Testis (tissue), 3 donors: ENCODE measurements around the gene TACC2. TPM values are rescaled to one million over a fixed set of nuclear protein-coding genes. Genes with fewer than 3 reads are reported as not detected.

Source experiments
- DNase-seq: peaks from one replicate; pipeline ENCODE4 v3.0.0-alpha.2; 2019
- H3K27ac ChIP-seq, 2 donors: fragments of 200-600 bp; sonication (generic); one replicate each; pipeline ENCODE4 v1.5.1; 2019
- H3K27me3 ChIP-seq: fragments of 200-600 bp; sonication (generic); one replicate; pipeline ENCODE4 v1.5.1; 2019
- H3K36me3 ChIP-seq: fragments of 200-600 bp; sonication (generic); one replicate; pipeline ENCODE4 v1.5.1; 2017; ENCODE audit warnings: low read depth; ENCODE audit errors: missing control alignments
- H3K4me1 ChIP-seq: fragments of 200-600 bp; sonication (generic); one replicate; pipeline ENCODE4 v1.5.1; 2019
- H3K4me3 ChIP-seq, 2 donors: fragments of 200-600 bp; sonication (generic); one replicate each; pipeline ENCODE4 v1.5.1; 2017 to 2019
- H3K9me3 ChIP-seq: fragments of 200-600 bp; sonication (generic); one replicate; pipeline ENCODE4 v1.5.1; 2017
- POLR2A ChIP-seq: fragments of 450-650 bp; IDR thresholded peaks from one replicate; pipeline ENCODE4 v1.6.1; 2017; ENCODE audit warnings: antibody characterized with exemption, mild to moderate bottlenecking, moderate library complexity
- WGBS, 2 donors: methylation state at CpG; one replicate each; pipeline ENCODE4 v1.1.5; 2018; 5-methylcytosine and 5-hydroxymethylcytosine counted together
- intact Hi-C: fragments of 100-400 bp; cut with DNase I; formaldehyde crosslinking; loops from one replicate; pipeline ENCODE4 v1.15.1; 2023; ENCODE audit warnings: low total_unique reads
- polyA plus RNA-seq: library from polyadenylated mRNA; stranded (reverse); fragments of 350-450 nt; fragmentation: Illumina TruSeq; extraction: RNeasy Lipid Tissue Mini Kit (QIAGEN cat#74804); gene quantifications from one replicate; pipeline ENCODE4 v1.2.3, GENCODE V29; 2014; ENCODE audit warnings: low read depth, low replicate concordance; ENCODE audit not compliant: insufficient read depth
- total RNA-seq, 2 donors: library from RNA; depleted of rRNA; stranded (reverse); fragments of >200 nt; gene quantifications; one replicate each; pipeline ENCODE4 v1.2.3, GENCODE V29; 2016
- TF ChIP-seq, protein P1 (sequence below), 3 experiments: fragments of 450-650 bp in 2 of 3; fragments of 200-600 bp in 1 of 3; sonication (generic) in 1 of 3; IDR thresholded peaks; one replicate each; pipeline ENCODE4 v1.5.1; 2016 to 2019; ENCODE audit warnings: antibody characterized with exemption in 3 of 3, mild to moderate bottlenecking in 2 of 3, moderate library complexity in 1 of 3

The TACC2 gene
- total and polyA plus RNA-seq, 3 donors from 2014 or later: 18.0 to 24.2 (median 21.3) TPM

DNA sequence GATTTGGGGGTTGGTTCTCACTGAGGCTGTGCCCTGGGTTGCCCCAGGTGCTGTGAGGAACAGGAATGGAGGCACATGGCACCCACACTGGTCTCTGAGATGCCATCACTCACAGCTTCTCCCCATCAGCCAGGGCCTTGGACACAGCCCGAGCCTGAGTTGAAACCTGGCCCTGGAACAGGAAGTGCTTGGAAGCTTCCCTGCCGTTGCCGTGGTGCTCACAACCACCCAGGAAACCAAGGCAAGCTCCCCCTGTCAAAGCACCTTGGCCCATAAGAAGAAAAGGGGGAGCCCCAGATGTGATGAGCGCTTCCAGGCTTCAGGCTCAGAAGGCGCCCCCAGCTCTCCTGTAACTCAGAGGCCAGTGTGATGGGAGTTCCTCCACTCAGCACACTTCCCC lies 282.1 kb downstream of the TACC2 start, which contains the start of gene BTBD16:
BTBD16 (plus strand) TSS at position 221 of the 400 bp plus-strand sequence. CDS start 3,786 bp downstream, outside the sequence.
- intact Hi-C loops: no loop called here
- Histone ChIP-seq H3K4me3 (no peak within 1 kb of the TSS), H3K36me3 (no peaks in the 10 kb centered on the region), H3K27ac (no peak within 1 kb of the TSS), H3K4me1 (no peaks in the 10 kb centered on the region), H3K9me3 (no peaks in the 10 kb centered on the region), H3K27me3 (no peaks in the 10 kb centered on the region)
- no peak for DNase-seq
- 65 to 70% methylated on average over 4 to 5 of the region's 5 CpGs for WGBS, 2 donors
- TF ChIP-seq POLR2A: no peak
- TF ChIP-seq, protein P1, sequence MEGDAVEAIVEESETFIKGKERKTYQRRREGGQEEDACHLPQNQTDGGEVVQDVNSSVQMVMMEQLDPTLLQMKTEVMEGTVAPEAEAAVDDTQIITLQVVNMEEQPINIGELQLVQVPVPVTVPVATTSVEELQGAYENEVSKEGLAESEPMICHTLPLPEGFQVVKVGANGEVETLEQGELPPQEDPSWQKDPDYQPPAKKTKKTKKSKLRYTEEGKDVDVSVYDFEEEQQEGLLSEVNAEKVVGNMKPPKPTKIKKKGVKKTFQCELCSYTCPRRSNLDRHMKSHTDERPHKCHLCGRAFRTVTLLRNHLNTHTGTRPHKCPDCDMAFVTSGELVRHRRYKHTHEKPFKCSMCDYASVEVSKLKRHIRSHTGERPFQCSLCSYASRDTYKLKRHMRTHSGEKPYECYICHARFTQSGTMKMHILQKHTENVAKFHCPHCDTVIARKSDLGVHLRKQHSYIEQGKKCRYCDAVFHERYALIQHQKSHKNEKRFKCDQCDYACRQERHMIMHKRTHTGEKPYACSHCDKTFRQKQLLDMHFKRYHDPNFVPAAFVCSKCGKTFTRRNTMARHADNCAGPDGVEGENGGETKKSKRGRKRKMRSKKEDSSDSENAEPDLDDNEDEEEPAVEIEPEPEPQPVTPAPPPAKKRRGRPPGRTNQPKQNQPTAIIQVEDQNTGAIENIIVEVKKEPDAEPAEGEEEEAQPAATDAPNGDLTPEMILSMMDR (IDR thresholded peaks at IDR 0.05): no peak

DNA sequence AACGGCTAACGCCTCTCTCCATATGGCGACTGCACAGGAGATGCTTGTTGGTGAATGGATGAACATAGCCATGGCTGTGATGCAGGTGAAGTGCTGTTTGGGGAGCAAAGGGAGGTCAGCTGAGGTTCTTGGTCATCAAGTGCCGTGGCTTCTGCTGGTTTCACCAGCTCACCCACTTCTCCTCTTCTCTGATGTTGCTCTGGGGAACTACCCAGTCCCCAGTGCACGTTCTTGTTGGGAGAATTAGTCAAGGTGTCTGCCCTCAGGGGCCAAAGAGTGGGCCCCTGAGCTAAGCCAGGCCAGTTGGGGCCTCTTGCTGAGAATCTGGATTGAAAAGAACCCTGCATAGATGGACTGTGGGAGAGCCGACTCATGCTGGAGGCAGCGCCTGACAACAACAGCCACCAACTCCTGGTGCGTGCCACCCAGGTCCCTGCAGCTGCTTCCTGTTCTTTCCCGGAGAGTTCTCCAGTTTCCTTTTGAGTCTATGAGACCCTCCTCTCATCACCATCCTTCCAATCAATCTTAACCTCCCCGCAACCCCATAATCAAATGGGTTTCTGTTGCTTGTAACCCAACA lies 285.1 kb downstream of the TACC2 start:
- WGBS, 2 donors: 84 to 91% methylated on average over 10 of the region's 10 CpGs
- H3K27me3 ChIP-seq: no peaks in the 10 kb centered on the region
- no peak for TF ChIP-seq POLR2A
- TF ChIP-seq, protein P1 (IDR thresholded peaks at IDR 0.05): no peak
- no peaks in the 10 kb centered on the region for H3K9me3 ChIP-seq
- H3K36me3 ChIP-seq: no peaks in the 10 kb centered on the region
- no peaks in the 10 kb centered on the region for H3K4me1 ChIP-seq
- DNase-seq: no peak
- intact Hi-C loops: no loop called here
- H3K4me3 ChIP-seq: no peak overlapping the region
- no peak overlapping the region for H3K27ac ChIP-seq

DNA sequence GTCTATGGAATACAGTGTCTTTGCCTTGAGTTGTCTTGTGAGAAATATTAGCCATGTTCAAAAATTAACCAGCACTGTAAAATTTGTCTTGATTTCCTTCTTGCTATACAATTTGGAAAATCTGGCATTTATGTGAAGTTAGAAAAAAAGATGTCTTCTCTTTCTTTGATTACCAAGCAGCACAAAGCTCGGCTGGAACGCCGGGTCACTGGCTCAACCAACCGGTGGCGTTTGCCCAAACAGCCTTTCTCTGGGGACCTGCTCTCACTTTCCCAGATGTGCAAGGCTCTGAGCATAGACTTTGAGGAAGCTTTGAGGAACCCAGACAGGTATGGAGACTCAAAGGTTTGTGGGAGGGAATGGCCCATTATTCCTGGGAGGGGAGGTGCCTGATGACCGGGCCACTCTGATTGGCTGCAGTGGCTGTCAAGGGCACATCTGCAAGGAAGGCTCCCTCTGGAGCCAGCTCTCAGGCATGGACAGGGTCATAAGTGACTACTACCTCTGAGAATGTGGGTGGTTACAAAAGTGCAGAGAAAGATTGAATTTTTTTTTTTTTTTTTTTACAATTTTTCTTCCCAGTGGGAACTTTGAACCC lies 287.7 kb downstream of the TACC2 start:
- Histone ChIP-seq H3K27me3 (no peaks in the 10 kb centered on the region), H3K4me3 (no peak overlapping the region), H3K36me3 (no peaks in the 10 kb centered on the region), H3K4me1 (no peaks in the 10 kb centered on the region), H3K9me3 (no peaks in the 10 kb centered on the region), H3K27ac (no peak overlapping the region)
- TF ChIP-seq, protein P1 (IDR thresholded peaks at IDR 0.05): no peak
- no peak for TF ChIP-seq POLR2A
- no peak for DNase-seq
- intact Hi-C loops: no loop called here
- 83 to 88% methylated on average over 6 of the region's 6 CpGs for WGBS, 2 donors

DNA sequence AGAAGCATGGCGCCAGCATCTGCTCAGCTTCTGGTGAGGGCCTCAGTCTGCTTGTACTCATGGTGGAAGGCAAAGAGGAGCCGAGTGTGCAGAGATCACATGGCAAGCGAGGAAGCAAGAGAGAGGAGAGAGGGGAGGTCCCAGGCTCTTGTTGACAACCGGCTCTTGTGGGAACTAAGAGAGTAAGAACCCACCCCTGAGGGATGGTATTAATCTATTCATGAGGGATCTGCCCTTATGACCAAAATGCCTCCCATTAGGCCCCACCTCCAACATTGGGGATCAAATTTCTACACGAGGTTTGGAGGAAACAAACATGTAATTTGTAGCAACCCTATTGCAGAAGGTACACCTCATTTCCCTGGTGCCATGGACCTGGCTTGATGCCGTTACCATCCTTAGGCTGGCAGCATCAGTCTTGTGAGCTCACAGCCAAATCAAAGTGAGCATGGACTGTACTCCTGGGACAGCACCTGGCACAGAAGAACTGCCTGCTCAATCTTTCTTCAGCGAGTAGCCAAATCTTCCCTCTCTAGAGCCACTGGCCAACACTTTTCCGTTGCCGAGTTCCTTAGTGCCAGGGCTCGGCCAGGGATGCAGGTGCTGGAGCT lies 288.7 kb downstream of the TACC2 start:
- WGBS, 2 donors: 75 to 79% methylated on average over 9 to 10 of the region's 10 CpGs
- TF ChIP-seq, protein P1 (IDR thresholded peaks at IDR 0.05): no peak
- TF ChIP-seq POLR2A: no peak
- H3K27me3 ChIP-seq: no peaks in the 10 kb centered on the region
- no peak overlapping the region for H3K4me3 ChIP-seq
- no peaks in the 10 kb centered on the region for H3K9me3 ChIP-seq
- intact Hi-C loops: no loop called here
- H3K27ac ChIP-seq: no peak overlapping the region
- DNase-seq: peak; percentile 1
- H3K36me3 ChIP-seq: no peaks in the 10 kb centered on the region
- H3K4me1 ChIP-seq: no peaks in the 10 kb centered on the region
